ENCODE measurements around the gene GALNT17.
"Not testable (repeated sequence)": the region's sequence is repeated elsewhere in the genome, so short reads cannot be mapped to it uniquely, and the experiment has no call there.

The GALNT17 gene

GRCh38 chr7:71236230-71237105, 104.5 kb downstream of the GALNT17 start:
- no peak for DNase-seq (ENCODE audit: low spot score)

GRCh38 chr7:71237945-71238344, 106.0 kb downstream of the GALNT17 start:
- DNase-seq (ENCODE audit: low spot score), result no peak

GRCh38 chr7:71238581-71239295, 106.8 kb downstream of the GALNT17 start:
- DNase-seq (ENCODE audit: low spot score), result no peak

- DNase-seq (ENCODE audit: low spot score), result no peak
These were observed 107.8 kb downstream of the GALNT17 start for GRCh38 chr7:71239586-71240268.

- no peak for DNase-seq (ENCODE audit: low spot score)
These were observed 111.9 kb downstream of the GALNT17 start for GRCh38 chr7:71243736-71244410.

GRCh38 chr7:71245038-71245437, 113.1 kb downstream of the GALNT17 start:
- no peak for DNase-seq (ENCODE audit: low spot score)

- no peak for DNase-seq (ENCODE audit: low spot score)
These were observed 119.8 kb downstream of the GALNT17 start for GRCh38 chr7:71251706-71252105.

GRCh38 chr7:71254751-71255150, 122.8 kb downstream of the GALNT17 start:
- no peak for DNase-seq (ENCODE audit: low spot score)

GRCh38 chr7:71255537-71256178, 123.7 kb downstream of the GALNT17 start:
- DNase-seq (ENCODE audit: low spot score), result no peak

- no peak for DNase-seq (ENCODE audit: low spot score)
These were observed 129.1 kb downstream of the GALNT17 start for GRCh38 chr7:71261066-71261465.

- DNase-seq (ENCODE audit: low spot score), result not testable (repeated sequence)
These were observed 130.9 kb downstream of the GALNT17 start for GRCh38 chr7:71262834-71263233.

GRCh38 chr7:71264005-71264404, 132.1 kb downstream of the GALNT17 start:
- DNase-seq (ENCODE audit: low spot score), result no peak

GRCh38 chr7:71266912-71267311, 135.0 kb downstream of the GALNT17 start:
- no peak for DNase-seq (ENCODE audit: low spot score)

- DNase-seq (ENCODE audit: low spot score), result no peak
These were observed 136.0 kb downstream of the GALNT17 start for GRCh38 chr7:71267734-71268469.

GRCh38 chr7:71270558-71270957, 138.6 kb downstream of the GALNT17 start:
- no peak for DNase-seq (ENCODE audit: low spot score)

- no peak for DNase-seq (ENCODE audit: low spot score)
These were observed 139.3 kb downstream of the GALNT17 start for GRCh38 chr7:71271203-71271602.

- DNase-seq (ENCODE audit: low spot score), result no peak
These were observed 140.9 kb downstream of the GALNT17 start for GRCh38 chr7:71272509-71273490.

- no peak for DNase-seq (ENCODE audit: low spot score)
These were observed 146.3 kb downstream of the GALNT17 start for GRCh38 chr7:71278257-71278656.

GRCh38 chr7:71281261-71281660, 149.3 kb downstream of the GALNT17 start:
- no peak for DNase-seq (ENCODE audit: low spot score)

- DNase-seq (ENCODE audit: low spot score), result no peak
These were observed 151.9 kb downstream of the GALNT17 start for GRCh38 chr7:71283802-71284201.
